HT1080 (cell line): Measurements from ENCODE around the gene SLC22A3. TPM values are rescaled to one million over a fixed set of nuclear protein-coding genes. Genes with fewer than 3 reads are reported as not detected.

ENCODE experiments used
- DNase-seq: peaks from one replicate; pipeline ENCODE4 v3.0.0-alpha.2; 2015; ENCODE audit warnings: low read depth
- total RNA-seq: library from RNA; depleted of rRNA; stranded (reverse); fragments of >200 nt; shearing (Covaris generic); gene quantifications from 2 replicates; pipeline ENCODE4 v1.2.3, GENCODE V29; 2014

The SLC22A3 gene
- total RNA-seq, 1 experiment from 2014 or later: not detected

- no peak for DNase-seq
Measured at GRCh38 chr6:160412993-160413392, 64.8 kb downstream of the SLC22A3 start.

GRCh38 chr6:160417146-160417545 is 69.0 kb downstream of the SLC22A3 start:
- no peak for DNase-seq

DNA sequence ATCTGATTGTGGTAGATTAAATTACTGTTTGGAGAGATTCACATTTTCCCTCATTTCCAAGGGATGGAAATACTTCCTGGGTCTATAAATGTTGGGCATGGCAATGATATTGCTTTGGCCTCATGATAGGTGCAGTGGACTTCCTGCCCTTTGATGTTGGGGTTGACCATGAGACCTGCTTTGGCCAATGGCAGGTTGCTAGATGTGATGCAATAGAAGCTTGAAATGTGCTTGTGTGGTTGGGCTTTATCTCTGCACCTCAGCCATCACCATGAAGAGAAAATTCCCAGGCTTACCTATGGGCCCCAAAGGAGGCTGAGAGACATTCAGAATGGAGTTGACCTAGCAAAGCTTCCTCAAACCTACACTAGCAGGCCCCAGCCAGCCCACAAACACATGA is 69.4 kb downstream of the SLC22A3 start:
- no peak for DNase-seq

GRCh38 chr6:160418370-160418769 is 70.2 kb downstream of the SLC22A3 start:
- DNase-seq: no peak

DNA sequence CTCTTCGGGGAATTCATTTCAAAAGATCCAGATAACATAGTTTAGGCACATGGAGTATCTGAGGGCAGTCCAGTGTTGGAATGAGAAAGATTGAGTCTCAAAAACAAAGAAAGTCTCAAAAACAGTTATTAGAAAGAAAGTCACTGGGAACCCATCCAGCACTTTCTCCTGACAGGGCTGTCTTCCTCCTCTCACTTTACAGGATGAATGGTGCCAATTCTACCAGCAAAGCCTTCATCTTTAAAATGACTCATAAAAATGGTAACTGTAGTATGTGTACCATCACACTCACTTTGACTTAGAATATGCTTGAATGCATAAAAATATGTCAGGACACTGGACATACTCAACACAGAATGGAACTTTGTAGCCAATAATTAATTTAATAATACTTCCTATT is 71.3 kb downstream of the SLC22A3 start:
- DNase-seq: no peak

DNA sequence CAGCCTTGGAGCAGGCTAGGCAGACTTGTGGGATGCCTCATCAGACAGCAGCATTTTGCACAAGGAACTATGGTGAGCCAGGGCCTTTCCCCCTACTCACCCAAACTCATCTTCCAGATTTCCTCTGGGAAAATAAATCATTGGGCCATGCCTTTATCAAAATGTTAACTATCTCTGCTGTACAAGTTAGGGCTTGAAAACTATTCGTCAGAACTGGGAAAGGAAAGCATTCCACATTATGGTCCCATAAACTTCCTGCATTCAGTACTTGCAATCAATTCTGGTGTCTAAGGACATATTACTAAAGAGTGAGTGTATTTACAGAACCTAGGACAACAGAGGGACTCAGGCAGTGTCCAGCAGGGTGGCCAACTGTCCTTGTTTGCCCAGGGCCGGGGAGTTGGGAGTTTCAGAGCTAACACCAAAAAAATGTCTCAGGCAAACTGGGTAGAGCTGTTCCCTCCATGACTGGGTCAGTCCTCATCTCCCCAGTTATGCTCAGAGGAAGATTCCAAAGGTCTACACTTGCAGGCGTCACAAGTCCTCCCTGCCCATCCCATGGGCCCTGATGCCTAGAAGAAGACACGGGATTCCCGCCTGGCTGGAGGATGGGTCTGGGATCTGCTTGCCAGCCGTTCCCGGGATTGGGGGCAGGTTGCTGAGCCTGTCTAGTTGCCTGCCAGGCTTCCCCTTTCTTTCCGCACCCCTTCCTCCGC is 72.2 kb downstream of the SLC22A3 start:
- no peak for DNase-seq

GRCh38 chr6:160420969-160421556 is 72.9 kb downstream of the SLC22A3 start:
- no peak for DNase-seq

DNA sequence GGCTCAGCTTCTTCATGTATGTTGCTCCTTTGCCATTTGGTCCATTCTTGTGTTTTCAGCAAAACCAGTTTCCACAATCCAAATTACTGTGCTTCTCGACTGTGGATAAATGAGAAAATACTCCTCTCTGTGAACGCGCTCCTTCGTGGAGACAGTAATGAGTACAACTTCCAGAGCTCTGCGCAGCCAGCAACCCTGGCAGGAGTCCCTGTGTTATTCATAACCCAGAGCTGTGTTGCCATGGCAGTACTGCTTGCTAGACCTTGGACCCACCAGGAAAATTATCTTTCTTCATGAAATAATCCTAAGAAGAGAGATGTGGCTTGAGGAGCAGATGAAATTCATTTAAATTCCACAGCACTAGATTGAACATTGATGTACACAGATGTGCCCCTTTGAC is 73.7 kb downstream of the SLC22A3 start:
- DNase-seq: no peak

GRCh38 chr6:160424256-160424655 is 76.1 kb downstream of the SLC22A3 start:
- DNase-seq: peak; percentile 60

- DNase-seq: no peak
Measured at GRCh38 chr6:160426136-160426535, 78.0 kb downstream of the SLC22A3 start.

DNA sequence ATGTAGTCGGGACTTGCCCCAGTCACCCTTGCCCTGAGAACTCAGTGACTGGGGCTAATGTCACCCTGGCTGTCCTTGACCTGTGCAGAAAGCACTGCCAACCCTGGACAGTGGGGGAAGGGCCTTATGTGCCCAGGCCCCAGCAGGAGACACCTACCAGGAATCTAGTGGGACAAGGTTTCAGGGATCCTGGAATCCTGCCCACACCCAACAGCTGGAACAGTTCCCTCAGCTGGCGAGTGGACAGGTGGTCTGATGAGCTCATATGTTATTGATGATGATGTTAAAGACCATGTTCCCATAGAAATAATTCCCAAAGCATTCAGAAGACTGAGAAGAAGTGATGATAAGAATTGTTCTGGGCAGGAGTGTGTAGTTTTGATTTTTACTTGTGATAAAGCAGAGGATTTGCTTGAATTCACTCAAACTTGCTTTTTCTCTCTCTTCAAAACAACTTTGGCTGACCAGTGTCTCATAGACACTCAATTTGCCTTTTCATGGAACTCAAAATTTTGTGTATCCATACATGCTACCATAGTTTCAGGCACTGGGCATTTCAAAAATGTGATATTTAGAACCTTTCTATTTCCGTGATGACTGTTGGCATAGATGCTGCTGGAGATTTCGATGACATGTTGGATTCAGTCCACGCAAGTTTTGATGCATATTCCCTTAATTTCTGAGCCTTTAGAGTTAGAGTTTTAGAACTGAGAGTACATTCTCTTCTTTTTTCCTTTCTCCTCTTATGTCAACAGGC is 79.3 kb downstream of the SLC22A3 start:
- no peak for DNase-seq

DNA sequence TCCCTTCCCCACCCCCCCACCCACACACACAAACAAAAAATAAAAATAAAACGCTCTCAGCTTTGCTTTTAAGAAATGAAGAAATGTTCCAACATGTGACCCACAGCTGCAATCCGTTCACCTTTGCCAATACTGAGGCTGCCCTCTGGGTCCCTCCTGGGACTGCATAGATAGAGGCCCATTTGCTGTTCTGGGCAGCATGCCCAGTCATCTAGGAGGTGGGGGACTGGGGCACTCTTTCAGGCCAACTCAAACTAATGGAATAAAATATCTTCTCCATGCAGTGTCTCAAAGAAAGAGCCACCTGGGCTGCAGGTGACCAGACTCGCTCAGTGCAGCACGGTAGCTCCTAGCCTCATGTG is 79.9 kb downstream of the SLC22A3 start:
- DNase-seq: no peak

- no peak for DNase-seq
Measured at GRCh38 chr6:160428818-160429619, 80.8 kb downstream of the SLC22A3 start.

DNA sequence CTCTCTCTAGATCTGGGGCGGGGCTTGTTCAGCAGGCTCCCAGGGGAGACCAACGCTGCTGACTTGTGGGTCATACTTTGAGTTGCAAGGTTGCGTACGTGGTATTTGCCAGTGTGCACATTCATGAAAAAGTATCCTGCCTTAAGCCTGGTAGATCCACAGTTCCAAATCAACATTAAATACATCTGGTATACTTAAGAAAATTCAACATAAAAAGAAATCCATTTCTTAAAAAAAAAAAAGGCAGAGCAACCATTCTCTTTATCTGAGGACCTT is 81.4 kb downstream of the SLC22A3 start:
- no peak for DNase-seq

GRCh38 chr6:160430203-160430602 is 82.0 kb downstream of the SLC22A3 start:
- DNase-seq: no peak

DNA sequence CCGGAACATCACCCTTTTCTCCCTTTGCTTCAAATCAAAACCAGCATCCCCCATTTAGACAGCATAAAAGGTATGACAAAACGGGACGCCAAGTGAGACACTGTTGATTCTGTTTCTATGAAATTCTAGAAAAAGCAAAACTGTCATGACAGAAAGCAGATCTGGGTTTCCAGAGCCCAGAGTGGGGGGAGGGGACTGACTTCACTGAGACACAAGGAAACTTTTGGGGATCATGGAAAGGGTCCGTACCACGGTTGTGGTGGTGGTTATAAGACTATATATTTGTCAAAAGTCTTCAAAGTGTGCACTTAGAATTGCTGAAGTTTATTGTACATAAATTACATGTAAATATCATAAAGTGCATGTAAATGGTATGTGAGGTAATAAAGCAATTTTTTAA is 82.6 kb downstream of the SLC22A3 start:
- no peak for DNase-seq

DNA sequence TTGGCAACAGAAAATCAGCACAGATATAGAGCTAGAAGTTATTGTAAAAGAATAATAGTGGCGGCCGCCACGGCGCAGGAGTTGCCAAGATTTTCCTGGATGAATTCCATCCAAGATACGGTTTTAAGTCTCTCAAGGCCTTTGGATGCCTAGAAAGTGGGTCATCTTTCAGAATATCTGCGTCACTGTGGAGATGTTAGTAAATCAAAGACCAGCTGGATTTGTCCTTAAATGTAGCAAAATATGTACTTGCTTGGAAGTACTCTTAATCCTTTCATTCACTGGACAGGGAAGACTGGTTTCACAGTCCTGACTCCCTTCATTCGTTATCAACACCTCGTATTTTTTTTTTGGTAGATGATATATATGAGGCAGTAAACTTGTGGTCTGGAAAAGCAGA is 83.0 kb downstream of the SLC22A3 start:
- no peak for DNase-seq

GRCh38 chr6:160431791-160432404 is 83.7 kb downstream of the SLC22A3 start:
- no peak for DNase-seq

DNA sequence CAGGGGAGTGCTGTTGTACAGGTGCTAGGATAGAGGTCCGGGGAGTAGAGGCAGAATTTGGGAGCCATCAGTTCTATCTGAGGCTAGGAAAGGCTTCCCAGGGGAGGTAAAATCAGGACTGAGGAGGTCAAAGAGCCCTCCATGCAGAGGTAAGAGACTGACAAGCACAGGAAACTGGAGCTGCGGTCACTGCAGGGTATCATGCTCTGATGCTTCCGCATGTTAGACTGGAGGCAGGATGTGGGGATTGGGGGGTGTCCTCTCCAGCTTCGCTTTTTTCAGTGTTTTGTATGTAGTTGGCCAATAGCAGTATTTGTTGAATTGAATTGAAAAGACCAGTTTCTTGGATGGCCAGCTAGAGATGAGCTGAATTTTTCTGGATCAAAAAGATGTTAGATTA is 87.8 kb downstream of the SLC22A3 start:
- DNase-seq: no peak

DNA sequence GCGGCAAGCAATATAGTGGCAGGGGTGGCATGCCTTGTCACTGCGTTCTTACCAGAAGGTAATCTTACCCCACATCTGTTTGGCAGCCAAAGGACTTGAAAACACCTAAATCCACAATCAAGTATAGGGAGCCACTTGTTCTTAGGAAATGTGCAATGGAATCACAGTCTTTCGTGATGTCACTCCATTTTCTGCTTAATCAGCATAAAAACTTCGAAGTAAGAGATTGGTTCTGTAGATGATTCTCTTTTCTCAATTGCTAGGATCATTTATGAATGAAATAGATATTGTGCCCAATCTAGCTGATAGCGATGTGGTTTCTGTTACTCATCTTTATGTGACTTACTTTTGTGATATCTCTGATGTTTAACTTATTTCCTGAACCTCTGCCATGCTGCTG is 89.0 kb downstream of the SLC22A3 start:
- no peak for DNase-seq

DNA sequence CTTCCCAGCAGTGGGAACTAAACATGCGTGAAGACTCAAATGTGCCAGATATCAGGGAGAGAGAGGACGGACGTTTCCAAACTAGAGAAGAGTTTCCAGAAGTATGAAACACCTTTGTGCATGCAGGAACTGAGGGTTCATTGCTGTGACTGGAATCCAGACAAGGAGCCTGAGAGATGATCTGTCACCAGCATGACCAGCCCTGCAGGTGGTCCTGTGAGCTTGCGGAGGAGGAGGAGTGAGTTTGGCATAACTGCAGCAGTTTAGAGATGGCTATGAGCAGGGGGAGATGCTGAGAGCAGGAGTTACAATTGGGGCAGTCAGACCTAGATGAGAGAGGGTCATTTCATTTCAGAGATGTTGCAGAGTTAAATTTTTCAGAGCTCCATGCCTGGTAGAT is 89.6 kb downstream of the SLC22A3 start:
- DNase-seq: no peak

- DNase-seq: no peak
Measured at GRCh38 chr6:160438481-160438880, 90.3 kb downstream of the SLC22A3 start.
